GM23248 (cell line): ENCODE measurements around the gene ZNF143.

Experiments
- EZH2 ChIP-seq: fragments of 200-600 bp; sonication (generic); IDR thresholded peaks from 2 replicates; pipeline ENCODE4 v1.6.1; 2018; ENCODE audit warnings: antibody characterized with exemption, mild to moderate bottlenecking; ENCODE audit not compliant: insufficient read depth, poor library complexity, severe bottlenecking
- EZH2phosphoT487 ChIP-seq: fragments of 200-600 bp; sonication (generic); IDR thresholded peaks from 2 replicates; pipeline ENCODE4 v1.6.1; 2018; ENCODE audit warnings: antibody characterized with exemption, moderate library complexity, mild to moderate bottlenecking, low read depth; ENCODE audit not compliant: insufficient read depth

GRCh38 chr11:9524001-9524400 lies 63.2 kb downstream of the ZNF143 start:
- TF ChIP-seq EZH2phosphoT487 (no peak), EZH2 (no peak)
